Measurements from ENCODE around the gene FAM117B.

- TF ChIP-seq POLR2A (IDR thresholded peaks at IDR 0.05; ENCODE audit: low read length): no peak
- TF ChIP-seq CTCF (IDR thresholded peaks at IDR 0.05): no peak
- no peak for TF ChIP-seq MAX (IDR thresholded peaks at IDR 0.05)
- no peak for TF ChIP-seq FOXS1 (CRISPR knock-in tag; IDR thresholded peaks at IDR 0.05)
- TF ChIP-seq CHD2 (IDR thresholded peaks at IDR 0.05; ENCODE audit: low read length, partially characterized antibody): no peak
- no peak for TF ChIP-seq POLR2AphosphoS2 (conservative IDR thresholded peaks at IDR 0.05; ENCODE audit: low read length)
- TF ChIP-seq RAD21 (conservative IDR thresholded peaks at IDR 0.05 in 1 of 2, IDR thresholded peaks at IDR 0.05 in 1 of 2): no peak
- TF ChIP-seq JUN (IDR thresholded peaks at IDR 0.05): no peak
- TF ChIP-seq ESRRA (IDR thresholded peaks at IDR 0.05; ENCODE audit: borderline replicate concordance, low read length): no peak
- TF ChIP-seq HOXB13 (CRISPR knock-in tag; IDR thresholded peaks at IDR 0.05; ENCODE audit: low read depth): no peak
- no peak for TF ChIP-seq SMC3 (IDR thresholded peaks at IDR 0.05)
- TF ChIP-seq USF2 (IDR thresholded peaks at IDR 0.05): no peak
- no peak for TF ChIP-seq EHMT2 (IDR thresholded peaks at IDR 0.05; ENCODE audit: low read depth)
- no peak for TF ChIP-seq MAFK (IDR thresholded peaks at IDR 0.05; ENCODE audit: partially characterized antibody)
Observed at GRCh38 chr2:202760848-202761247, 126.1 kb downstream of the FAM117B start.
